HFFc6 (cell line): ENCODE data around the gene BCAS3. TPM values are rescaled to one million over a fixed set of nuclear protein-coding genes. Genes with fewer than 3 reads are reported as not detected.
A peak's percentile ranks its signal among the peaks of the same experiment; 100 is the strongest.

ENCODE experiments used
- DNase-seq: peaks from one replicate; pipeline ENCODE4 v3.0.0-alpha.2; 2018
- H3K27ac Mint-ChIP-seq: 2 replicates; pipeline ENCODE4 v1.8.0; 2020; ENCODE audit warnings: mild to moderate bottlenecking, mixed read lengths
- H3K27me3 Mint-ChIP-seq: 2 replicates; pipeline ENCODE4 v1.8.0; 2021; ENCODE audit warnings: mild to moderate bottlenecking, moderate library complexity, mixed read lengths; ENCODE audit not compliant: insufficient read depth
- H3K36me3 Mint-ChIP-seq: 2 replicates; pipeline ENCODE4 v1.8.0; 2021; ENCODE audit warnings: low read depth, mixed read lengths
- H3K4me1 Mint-ChIP-seq: 2 replicates; pipeline ENCODE4 v1.8.0; 2020; ENCODE audit warnings: low read depth, mixed read lengths
- H3K4me3 Mint-ChIP-seq: 2 replicates; pipeline ENCODE4 v1.8.0; 2020; ENCODE audit warnings: mild to moderate bottlenecking, moderate library complexity, mixed read lengths
- H3K9me3 Mint-ChIP-seq: 2 replicates; pipeline ENCODE4 v1.8.0; 2020; ENCODE audit warnings: mild to moderate bottlenecking, mixed read lengths
- total RNA-seq, 6 experiments: library from RNA; stranded (reverse); fragmentation: NEBNext Ultra II Directional; extraction: Animal tissue kit (Norgen Biotek cat#: 25700); gene quantifications; 2 replicates in 1 of 6; 3 replicates in 5 of 6; pipeline ENCODE4 v1.2.3, GENCODE V29; 2021
- TF ChIP-seq, protein P1 (sequence below): fragments of 200-600 bp; sonication (generic); IDR thresholded peaks from 2 replicates; pipeline ENCODE4 v1.5.0; 2021; ENCODE audit warnings: antibody characterized with exemption, mild to moderate bottlenecking

BCAS3 gene
- total RNA-seq, 6 experiments from 2014 or later: 9.8 to 13.8 (median 12.0) TPM

DNA sequence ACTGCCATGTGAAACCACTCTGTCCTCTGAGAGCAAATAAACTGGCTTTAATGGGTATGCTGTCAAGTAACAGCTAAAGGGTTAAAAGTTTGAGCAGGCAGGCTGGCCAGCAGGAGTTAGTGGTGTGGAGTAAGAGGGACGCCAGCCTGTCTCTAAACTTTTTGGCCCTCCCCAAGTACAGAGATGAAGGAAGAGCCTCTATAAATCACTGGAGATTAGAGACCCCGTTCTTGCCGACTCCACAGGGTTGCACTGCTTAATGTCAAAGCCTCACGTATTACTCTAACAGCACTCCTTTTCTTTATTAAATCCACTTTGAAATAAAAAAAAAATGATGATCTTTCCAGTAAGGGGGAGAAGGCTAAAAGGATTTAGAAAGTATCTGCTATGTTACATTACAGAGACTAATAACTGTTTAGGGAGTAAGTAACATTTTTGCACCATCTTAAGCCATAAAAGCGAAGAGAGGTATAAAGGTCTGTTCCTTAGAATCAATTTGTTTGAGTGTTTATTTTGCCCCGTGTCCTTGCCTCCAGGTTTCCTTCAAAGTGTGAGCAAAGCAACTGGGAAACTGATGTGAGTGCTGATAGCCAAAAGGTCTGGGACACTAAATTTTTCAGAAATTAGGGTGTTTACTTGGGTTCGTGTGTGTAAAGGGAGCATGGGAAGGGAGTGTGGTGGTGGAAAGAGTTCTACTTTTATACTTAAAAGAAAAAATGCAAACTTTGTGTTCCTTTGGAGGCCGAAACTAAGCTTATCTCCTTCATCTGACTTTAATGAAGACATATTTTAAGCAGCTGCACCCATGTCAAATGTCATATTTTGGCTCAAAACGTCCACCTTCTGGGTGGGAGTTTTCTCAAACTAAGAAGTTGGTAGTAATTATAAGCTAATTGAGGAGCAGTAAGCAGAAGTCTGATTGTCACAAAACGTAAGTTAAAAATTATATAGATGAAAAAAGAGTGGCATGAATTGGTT is 612.0 kb downstream of the BCAS3 start:
- no peak overlapping the region for H3K27ac Mint-ChIP-seq
- peaks cover 75% of the 10 kb centered on the region for H3K4me1 Mint-ChIP-seq
- H3K9me3 Mint-ChIP-seq: no peaks in the 10 kb centered on the region
- no peaks in the 10 kb centered on the region for H3K27me3 Mint-ChIP-seq
- H3K36me3 Mint-ChIP-seq: no peaks in the 10 kb centered on the region
- no peak for DNase-seq
- TF ChIP-seq, protein P1, sequence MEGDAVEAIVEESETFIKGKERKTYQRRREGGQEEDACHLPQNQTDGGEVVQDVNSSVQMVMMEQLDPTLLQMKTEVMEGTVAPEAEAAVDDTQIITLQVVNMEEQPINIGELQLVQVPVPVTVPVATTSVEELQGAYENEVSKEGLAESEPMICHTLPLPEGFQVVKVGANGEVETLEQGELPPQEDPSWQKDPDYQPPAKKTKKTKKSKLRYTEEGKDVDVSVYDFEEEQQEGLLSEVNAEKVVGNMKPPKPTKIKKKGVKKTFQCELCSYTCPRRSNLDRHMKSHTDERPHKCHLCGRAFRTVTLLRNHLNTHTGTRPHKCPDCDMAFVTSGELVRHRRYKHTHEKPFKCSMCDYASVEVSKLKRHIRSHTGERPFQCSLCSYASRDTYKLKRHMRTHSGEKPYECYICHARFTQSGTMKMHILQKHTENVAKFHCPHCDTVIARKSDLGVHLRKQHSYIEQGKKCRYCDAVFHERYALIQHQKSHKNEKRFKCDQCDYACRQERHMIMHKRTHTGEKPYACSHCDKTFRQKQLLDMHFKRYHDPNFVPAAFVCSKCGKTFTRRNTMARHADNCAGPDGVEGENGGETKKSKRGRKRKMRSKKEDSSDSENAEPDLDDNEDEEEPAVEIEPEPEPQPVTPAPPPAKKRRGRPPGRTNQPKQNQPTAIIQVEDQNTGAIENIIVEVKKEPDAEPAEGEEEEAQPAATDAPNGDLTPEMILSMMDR: no peak
- H3K4me3 Mint-ChIP-seq: no peak overlapping the region

DNA sequence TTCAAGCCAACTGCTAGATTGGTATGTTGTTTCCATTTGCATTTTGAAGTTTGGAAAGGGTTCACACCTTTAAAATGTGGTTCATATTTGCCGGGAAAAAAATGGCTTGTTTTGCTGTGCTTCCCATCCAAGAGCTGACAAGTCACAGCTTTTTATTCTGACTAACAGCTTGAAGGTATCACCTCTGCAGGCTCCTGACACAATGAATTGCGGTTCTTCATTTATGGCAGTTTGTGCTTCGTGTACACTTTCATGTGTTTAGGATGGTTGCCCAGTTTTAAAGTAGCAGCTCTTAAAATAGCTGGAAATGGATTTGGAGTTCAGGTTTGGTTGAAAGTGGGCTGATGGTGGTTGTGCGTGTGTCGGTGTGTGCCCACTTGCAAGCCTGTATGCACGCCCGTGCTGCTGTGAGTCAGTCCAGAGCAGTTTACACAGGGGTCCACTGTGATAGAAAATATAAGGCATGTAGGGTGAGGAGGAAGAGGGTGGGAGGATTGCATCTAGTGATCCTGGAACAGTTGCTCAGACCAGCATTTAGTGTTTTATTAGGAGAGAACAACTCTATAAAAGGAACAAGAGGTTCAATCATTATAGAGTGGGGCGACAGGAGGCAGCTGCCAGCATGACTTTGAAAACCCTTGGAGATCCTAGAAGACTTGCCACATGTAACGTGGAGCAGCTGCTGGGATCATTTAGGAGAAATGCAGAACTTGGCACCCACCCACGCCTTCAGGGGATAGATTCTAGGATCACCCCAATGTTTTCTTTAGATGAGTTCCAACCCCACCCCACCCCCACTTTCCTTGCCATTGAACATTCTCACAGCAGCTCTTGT is 614.0 kb downstream of the BCAS3 start:
- DNase-seq: no peak
- Mint-ChIP-seq H3K4me1 (peaks cover 63% of the 10 kb centered on the region), H3K27me3 (no peaks in the 10 kb centered on the region), H3K27ac (peak overlapping the region; percentile 68), H3K9me3 (no peaks in the 10 kb centered on the region), H3K36me3 (no peaks in the 10 kb centered on the region), H3K4me3 (peak overlapping the region; percentile 42; the same call in 1 of the 2 replicates)
- TF ChIP-seq, protein P1: no peak

DNA sequence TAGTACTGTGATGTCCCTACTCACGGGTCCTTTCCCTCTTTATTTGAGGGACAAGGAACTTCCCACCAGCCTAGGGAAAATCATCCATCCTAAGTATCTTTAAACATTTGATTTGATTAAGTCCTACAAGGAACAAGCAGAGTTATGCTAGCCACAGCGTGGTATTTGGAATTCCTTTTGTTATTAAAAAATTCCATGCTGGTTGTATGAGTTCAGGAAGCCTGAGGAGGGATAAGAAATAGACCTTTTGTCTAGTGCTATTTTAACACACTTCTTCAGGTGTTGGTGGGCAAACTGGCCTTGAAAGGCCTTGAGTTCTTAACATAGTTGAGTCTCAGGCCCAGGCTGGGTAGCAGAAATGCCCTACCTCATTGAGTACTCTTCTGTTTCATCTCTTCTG is 616.6 kb downstream of the BCAS3 start:
- Mint-ChIP-seq H3K27ac (peak overlapping the region; percentile 82), H3K9me3 (no peaks in the 10 kb centered on the region), H3K4me3 (peak overlapping the region; percentile 72), H3K4me1 (peaks cover 57% of the 10 kb centered on the region), H3K36me3 (no peaks in the 10 kb centered on the region), H3K27me3 (no peaks in the 10 kb centered on the region; the same call in 1 of the 2 replicates)
- TF ChIP-seq, protein P1: no peak
- no peak for DNase-seq

DNA sequence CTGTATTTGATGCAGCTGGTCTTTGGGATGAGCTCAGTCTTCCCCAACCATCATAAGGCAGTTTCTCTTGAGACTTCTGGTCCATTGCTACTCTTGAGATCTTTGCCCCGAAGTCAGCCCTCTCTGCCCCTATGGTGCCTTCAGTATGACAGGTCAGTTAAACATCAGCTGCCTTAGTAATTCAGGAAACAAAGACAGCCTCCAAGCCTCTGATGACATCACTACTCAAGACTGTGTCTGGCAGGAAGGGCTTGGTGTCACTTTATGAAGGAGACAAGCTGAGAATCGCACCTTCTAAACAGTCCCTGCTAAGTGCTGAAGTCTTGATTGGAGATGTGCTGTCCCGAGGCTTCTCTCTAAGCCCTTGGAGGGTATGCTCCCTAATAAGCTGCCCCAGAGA is 617.1 kb downstream of the BCAS3 start:
- DNase-seq: peak; percentile 57

DNA sequence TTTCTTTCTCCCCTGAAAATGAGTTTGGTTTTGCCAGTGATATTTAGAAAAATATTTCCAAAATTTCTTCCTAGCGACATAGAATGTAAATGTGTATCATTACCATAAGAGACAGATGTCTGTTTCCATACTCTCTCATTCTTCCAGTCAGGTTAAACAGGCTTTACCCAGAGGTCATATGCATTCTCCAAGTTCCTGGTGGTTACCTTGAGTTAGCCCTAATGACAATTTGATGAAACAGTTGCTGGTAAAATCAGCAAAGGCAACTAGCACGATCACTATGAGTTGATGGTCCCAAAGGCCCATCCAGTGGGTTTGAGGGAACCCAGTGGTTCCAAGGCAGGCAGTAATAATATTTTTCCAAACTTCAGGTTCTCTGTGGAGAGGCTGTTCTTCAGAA is 618.4 kb downstream of the BCAS3 start:
- H3K27ac Mint-ChIP-seq: no peak overlapping the region
- TF ChIP-seq, protein P1: no peak
- H3K9me3 Mint-ChIP-seq: no peaks in the 10 kb centered on the region
- no peak for DNase-seq
- H3K36me3 Mint-ChIP-seq: no peaks in the 10 kb centered on the region
- H3K4me1 Mint-ChIP-seq: peaks cover 59% of the 10 kb centered on the region
- H3K27me3 Mint-ChIP-seq: no peaks in the 10 kb centered on the region; the same call in 1 of the 2 replicates
- no peak overlapping the region for H3K4me3 Mint-ChIP-seq

More for the DNA sequence above, 617.1 kb downstream of the BCAS3 start:
- Mint-ChIP-seq H3K27ac (peak overlapping the region; percentile 82), H3K4me1 (peaks cover 55% of the 10 kb centered on the region), H3K36me3 (no peaks in the 10 kb centered on the region), H3K9me3 (no peaks in the 10 kb centered on the region), H3K27me3 (no peaks in the 10 kb centered on the region; the same call in 1 of the 2 replicates), H3K4me3 (peak overlapping the region; percentile 72)
- TF ChIP-seq, protein P1: no peak
